HEK293 (cell line): ENCODE measurements around the gene UNK.
A peak's percentile ranks its signal among the peaks of the same experiment; 100 is the strongest.

Source experiments
- CTCF ChIA-PET: fragments of 350-600 bp; formaldehyde crosslinking; extraction: SDS; loops from one replicate; lab custom pipeline; 2021; ENCODE audit warnings: antibody characterized with exemption; lab: Yijun Ruan, JAX
- POLR2A ChIA-PET: fragments of 300-600 bp; formaldehyde crosslinking; extraction: SDS; loops from one replicate; lab custom pipeline; 2020; ENCODE audit warnings: antibody characterized with exemption, inconsistent platforms; lab: Yijun Ruan, JAX
- H3K27ac ChIP-seq: fragments of 200-500 bp; sonication (Bioruptor generic); 2 replicates; pipeline ENCODE4 v1.5.1; 2014; ENCODE audit warnings: low read depth, low read length, control low read depth, inconsistent platforms; ENCODE audit errors: extremely low read depth
- H3K36me3 ChIP-seq, 2 experiments: fragments of 200-500 bp in 1 of 2; sonication (Bioruptor generic) in 1 of 2; 1 replicate in 1 of 2; 2 replicates in 1 of 2; pipeline ENCODE4 v1.5.1; 2014 to 2017; ENCODE audit warnings: inconsistent platforms in 2 of 2, low read length in 2 of 2; ENCODE audit not compliant: control insufficient read depth in 2 of 2, insufficient read depth in 1 of 2
- H3K4me1 ChIP-seq: fragments of 200-500 bp; sonication (Bioruptor generic); 2 replicates; pipeline ENCODE4 v1.5.1; 2014; ENCODE audit warnings: mild to moderate bottlenecking, low read length, inconsistent platforms; ENCODE audit not compliant: control insufficient read depth, insufficient read depth
- H3K4me3 ChIP-seq: 2 replicates; pipeline ENCODE4 v1.5.1; 2011; ENCODE audit warnings: low read depth, mild to moderate bottlenecking, control low read depth, low read length, moderate library complexity
- H3K9me3 ChIP-seq: fragments of 200-500 bp; sonication (Bioruptor generic); 2 replicates; pipeline ENCODE4 v1.5.1; 2014; ENCODE audit warnings: low read depth, low read length, inconsistent platforms; ENCODE audit not compliant: control insufficient read depth, insufficient read depth
- KLF10 ChIP-seq: fragments of 450-650 bp; IDR thresholded peaks from 2 replicates; pipeline ENCODE4 v1.5.1; 2018; ENCODE audit warnings: missing biosample characterization, mild to moderate bottlenecking, missing genetic modification characterization
- PRDM10 ChIP-seq: fragments of 450-650 bp; formaldehyde crosslinking; IDR thresholded peaks from 2 replicates; pipeline ENCODE4 v1.5.1; 2016; ENCODE audit warnings: missing biosample characterization, missing genetic modification characterization
- PRDM6 ChIP-seq: fragments of 450-650 bp; formaldehyde crosslinking; IDR thresholded peaks from 2 replicates; pipeline ENCODE4 v1.5.1; 2017; ENCODE audit warnings: missing biosample characterization, missing genetic modification characterization
- ZBTB1 ChIP-seq: fragments of 450-650 bp; formaldehyde crosslinking; IDR thresholded peaks from 2 replicates; pipeline ENCODE4 v1.5.1; 2016; ENCODE audit warnings: missing biosample characterization, missing genetic modification characterization
- ZBTB7A ChIP-seq: fragments of 450-650 bp; formaldehyde crosslinking; IDR thresholded peaks from 2 replicates; pipeline ENCODE4 v1.5.1; 2016; ENCODE audit warnings: low read depth, missing biosample characterization, missing genetic modification characterization
- ZFP37 ChIP-seq: fragments of 450-650 bp; formaldehyde crosslinking; IDR thresholded peaks from 2 replicates; pipeline ENCODE4 v1.5.1; 2016; ENCODE audit warnings: missing biosample characterization, missing genetic modification characterization
- ZNF10 ChIP-seq: fragments of 450-650 bp; formaldehyde crosslinking; IDR thresholded peaks from 2 replicates; pipeline ENCODE4 v1.5.1; 2017; ENCODE audit warnings: missing biosample characterization, missing genetic modification characterization
- ZNF114 ChIP-seq: fragments of 450-650 bp; formaldehyde crosslinking; IDR thresholded peaks from 2 replicates; pipeline ENCODE4 v1.5.0; 2017; ENCODE audit warnings: missing biosample characterization, missing genetic modification characterization
- ZNF157 ChIP-seq: fragments of 450-650 bp; formaldehyde crosslinking; IDR thresholded peaks from 2 replicates; pipeline ENCODE4 v1.5.1; 2016; ENCODE audit warnings: missing biosample characterization, missing genetic modification characterization
- ZNF19 ChIP-seq: fragments of 450-650 bp; formaldehyde crosslinking; IDR thresholded peaks from 2 replicates; pipeline ENCODE4; 2016; ENCODE audit warnings: missing biosample characterization, missing genetic modification characterization, low read depth
- ZNF2 ChIP-seq: fragments of 450-650 bp; formaldehyde crosslinking; IDR thresholded peaks from 2 replicates; pipeline ENCODE4 v1.5.1; 2016; ENCODE audit warnings: missing biosample characterization, missing genetic modification characterization
- ZNF449 ChIP-seq: fragments of 450-650 bp; formaldehyde crosslinking; IDR thresholded peaks from 2 replicates; pipeline ENCODE4 v1.5.1; 2017; ENCODE audit warnings: missing biosample characterization, mild to moderate bottlenecking, missing genetic modification characterization, moderate library complexity
- ZNF473 ChIP-seq: fragments of 450-650 bp; formaldehyde crosslinking; IDR thresholded peaks from 2 replicates; pipeline ENCODE4 v1.5.1; 2017; ENCODE audit warnings: missing biosample characterization, missing genetic modification characterization
- ZNF501 ChIP-seq: fragments of 450-650 bp; formaldehyde crosslinking; IDR thresholded peaks from 2 replicates; pipeline ENCODE4 v1.5.1; 2016; ENCODE audit warnings: missing biosample characterization, missing genetic modification characterization
- ZNF513 ChIP-seq: fragments of 450-650 bp; IDR thresholded peaks from 2 replicates; pipeline ENCODE4 v1.5.1; 2018; ENCODE audit warnings: missing biosample characterization, missing genetic modification characterization
- ZNF558 ChIP-seq: fragments of 450-650 bp; formaldehyde crosslinking; IDR thresholded peaks from 2 replicates; pipeline ENCODE4 v1.5.1; 2016; ENCODE audit warnings: missing biosample characterization, missing genetic modification characterization
- ZNF560 ChIP-seq: fragments of 450-650 bp; formaldehyde crosslinking; IDR thresholded peaks from 2 replicates; pipeline ENCODE4 v1.5.1; 2017; ENCODE audit warnings: missing biosample characterization, missing genetic modification characterization, borderline replicate concordance
- ZNF580 ChIP-seq: fragments of 450-650 bp; formaldehyde crosslinking; IDR thresholded peaks from 2 replicates; pipeline ENCODE4 v1.5.1; 2016; ENCODE audit warnings: missing biosample characterization, missing genetic modification characterization
- ZNF660 ChIP-seq: fragments of 450-650 bp; IDR thresholded peaks from 2 replicates; pipeline ENCODE4 v1.5.1; 2018; ENCODE audit warnings: missing biosample characterization, mild to moderate bottlenecking, missing genetic modification characterization
- ZNF777 ChIP-seq: fragments of 450-650 bp; formaldehyde crosslinking; IDR thresholded peaks from 2 replicates; pipeline ENCODE4 v1.5.1; 2017; ENCODE audit warnings: missing biosample characterization, missing genetic modification characterization, borderline replicate concordance
- ZNF830 ChIP-seq: fragments of 450-650 bp; IDR thresholded peaks from 2 replicates; pipeline ENCODE4 v1.5.0; 2018; ENCODE audit warnings: missing biosample characterization, missing genetic modification characterization, low read depth, mild to moderate bottlenecking, moderate library complexity

The UNK gene

GRCh38 chr17:75751676-75752404, 32.8 kb upstream of the UNK start:
- Histone ChIP-seq H3K4me3 (no peak overlapping the region), H3K9me3 (no peaks in the 10 kb centered on the region), H3K27ac (no peak overlapping the region), H3K4me1 (no peaks in the 10 kb centered on the region), H3K36me3 (no peaks in the 10 kb centered on the region)
- POLR2A ChIA-PET: interaction anchor here (1.1 to 1.2 kb wide), 2 partner anchors 10 to 103 kb away, joined by 3 to 4 read pairs; partner anchors contain the start of gene WBP2
- no peak for TF ChIP-seq ZNF777 (tag by site-specific recombination)
- TF ChIP-seq ZNF10 (tag by site-specific recombination): 0 out of 2 replicates have a peak, but pooled peaks have one; percentile 47
- peak; percentile 94 for TF ChIP-seq ZNF449
- no peak for TF ChIP-seq ZNF501 (tag by site-specific recombination)
- TF ChIP-seq ZNF830 (tag by site-specific recombination): no peak
- no peak for TF ChIP-seq ZNF580
- TF ChIP-seq, all 188 proteins: peak for 2
- CTCF ChIA-PET: interaction anchor here (0.8 to 10.5 kb wide), 10 partner anchors 9 to 200 kb away, joined by 3 to 341 read pairs (median 77); partner anchors contain the start of genes GALK1, SMIM5 and UNK

GRCh38 chr17:75752405-75752709, 32.2 kb upstream of the UNK start:
- TF ChIP-seq ZNF2 (tag by site-specific recombination): no peak
- no peak for TF ChIP-seq PRDM10
- no peak for TF ChIP-seq ZNF777 (tag by site-specific recombination)
- TF ChIP-seq ZBTB7A (tag by site-specific recombination): no peak
- TF ChIP-seq ZNF473 (tag by site-specific recombination): no peak
- no peak for TF ChIP-seq ZNF114
- no peak for TF ChIP-seq ZNF558 (tag by site-specific recombination)
- TF ChIP-seq, all 188 proteins: peak for 0
- H3K4me1 ChIP-seq: no peaks in the 10 kb centered on the region
- H3K9me3 ChIP-seq: no peaks in the 10 kb centered on the region
- ChIA-PET POLR2A (interaction anchor here (1.1 kb wide), 1 partner anchor 10 kb away, joined by 4 read pairs; no protein-coding TSS in a partner anchor), CTCF (interaction anchor here (0.8 to 10.5 kb wide), 4 partner anchors 9 to 119 kb away, joined by 3 to 341 read pairs (median 86); partner anchors contain the start of genes GALK1 and SMIM5)
- no peaks in the 10 kb centered on the region for H3K36me3 ChIP-seq
- H3K4me3 ChIP-seq: no peak overlapping the region
- H3K27ac ChIP-seq: no peak overlapping the region

- no peaks in the 10 kb centered on the region for H3K9me3 ChIP-seq
- no peak for TF ChIP-seq ZNF513 (tag by site-specific recombination)
- TF ChIP-seq PRDM6 (tag by site-specific recombination): no peak
- no peak for TF ChIP-seq ZNF660
- TF ChIP-seq ZNF19 (tag by site-specific recombination): no peak
- TF ChIP-seq ZFP37 (tag by site-specific recombination): no peak
- no peak for TF ChIP-seq ZBTB1
- TF ChIP-seq KLF10: no peak
- no peak for TF ChIP-seq ZNF157
- no peak for TF ChIP-seq ZNF560 (tag by site-specific recombination)
These were observed 31.6 kb upstream of the UNK start for GRCh38 chr17:75752802-75753513.

More at GRCh38 chr17:75752802-75753513, 31.6 kb upstream of the UNK start:
- ChIA-PET CTCF (interaction anchor here (0.6 to 10.5 kb wide), 9 partner anchors 8 to 152 kb away, joined by 3 to 341 read pairs (median 3); partner anchors contain the start of genes GALK1 and SMIM5), POLR2A (interaction anchor here (0.5 to 1.4 kb wide), 3 partner anchors 9 to 29 kb away, joined by 4 to 7 read pairs (median 4); a partner anchor contains a TSS)
- no peak overlapping the region for H3K27ac ChIP-seq
- H3K4me3 ChIP-seq: no peak overlapping the region
- peaks cover 0 to 4% of the 10 kb centered on the region in 2 experiments; a peak in 1 of 3 replicates for H3K36me3 ChIP-seq
- no peaks in the 10 kb centered on the region for H3K4me1 ChIP-seq
